C4-2B (cell line): ENCODE data around the gene ATP2C1.

ENCODE experiments used
- ZFX ChIP-seq: fragments of 450-650 bp; IDR thresholded peaks from 2 replicates; pipeline ENCODE4 v1.6.1; 2017
- TF ChIP-seq, protein P1 (sequence below): fragments of 450-650 bp; conservative IDR thresholded peaks from 2 replicates; pipeline ENCODE4 v1.5.1; 2017; ENCODE audit warnings: mild to moderate bottlenecking

DNA sequence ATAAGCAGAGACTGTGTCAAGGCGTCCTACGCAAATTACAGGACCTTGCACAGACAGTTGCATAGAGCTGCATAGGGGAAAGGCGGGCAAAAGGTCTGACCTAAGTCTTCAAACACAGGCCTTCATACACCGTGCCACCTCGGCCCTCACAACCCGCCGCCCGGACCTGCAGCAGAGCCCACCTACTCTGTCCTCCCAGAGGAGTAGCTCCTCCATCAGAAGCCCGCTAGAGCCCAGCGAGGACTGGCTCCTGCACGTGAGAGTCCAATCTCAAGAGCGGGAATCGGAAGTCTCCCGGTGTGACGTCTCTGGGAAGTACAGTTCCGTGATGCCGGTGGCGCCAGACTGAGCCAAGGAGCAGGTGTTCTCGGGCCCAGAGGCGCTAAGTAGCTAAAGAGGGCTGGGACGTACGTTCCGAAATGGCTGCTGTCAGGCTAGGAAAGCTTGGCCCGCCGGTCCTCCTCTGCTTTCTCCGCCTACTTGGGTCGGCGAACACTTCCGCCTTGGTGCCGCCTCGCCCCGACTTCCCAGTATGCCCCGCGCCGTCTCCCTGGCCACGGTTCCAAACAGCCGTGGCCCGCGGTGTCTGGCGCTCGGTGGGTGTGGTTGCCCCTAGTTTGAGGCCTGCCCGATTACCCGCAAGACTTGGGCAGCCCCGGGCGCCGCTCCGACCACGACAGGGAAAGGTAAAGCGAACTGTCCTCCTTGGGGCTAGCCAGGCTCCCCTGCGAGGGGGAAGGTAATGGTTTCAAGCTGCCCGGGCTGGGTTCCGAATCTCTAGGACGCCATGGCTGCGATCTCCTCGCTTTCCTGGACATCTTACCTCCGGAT is 132.7 kb downstream of the ATP2C1 start, which contains the start of the genes ASTE1 and NEK11:
- TF ChIP-seq, protein P1, sequence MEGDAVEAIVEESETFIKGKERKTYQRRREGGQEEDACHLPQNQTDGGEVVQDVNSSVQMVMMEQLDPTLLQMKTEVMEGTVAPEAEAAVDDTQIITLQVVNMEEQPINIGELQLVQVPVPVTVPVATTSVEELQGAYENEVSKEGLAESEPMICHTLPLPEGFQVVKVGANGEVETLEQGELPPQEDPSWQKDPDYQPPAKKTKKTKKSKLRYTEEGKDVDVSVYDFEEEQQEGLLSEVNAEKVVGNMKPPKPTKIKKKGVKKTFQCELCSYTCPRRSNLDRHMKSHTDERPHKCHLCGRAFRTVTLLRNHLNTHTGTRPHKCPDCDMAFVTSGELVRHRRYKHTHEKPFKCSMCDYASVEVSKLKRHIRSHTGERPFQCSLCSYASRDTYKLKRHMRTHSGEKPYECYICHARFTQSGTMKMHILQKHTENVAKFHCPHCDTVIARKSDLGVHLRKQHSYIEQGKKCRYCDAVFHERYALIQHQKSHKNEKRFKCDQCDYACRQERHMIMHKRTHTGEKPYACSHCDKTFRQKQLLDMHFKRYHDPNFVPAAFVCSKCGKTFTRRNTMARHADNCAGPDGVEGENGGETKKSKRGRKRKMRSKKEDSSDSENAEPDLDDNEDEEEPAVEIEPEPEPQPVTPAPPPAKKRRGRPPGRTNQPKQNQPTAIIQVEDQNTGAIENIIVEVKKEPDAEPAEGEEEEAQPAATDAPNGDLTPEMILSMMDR = no peak
- peak; percentile 62; the same call in 1 of the 2 replicates for TF ChIP-seq ZFX
